Activated CD8-positive, alpha-beta T cell treated with anti-CD3 and anti-CD28 coated beads for 36 hours (primary cell): Measurements from ENCODE around the gene PLA2G4E. TPM values are rescaled to one million over a fixed set of nuclear protein-coding genes. Genes with fewer than 3 reads are reported as not detected.

Source experiments
- ATAC-seq: fragments of 200-7000 bp; cut with Tn5 transposase; one replicate; pipeline ENCODE4 v1.10.0; 2021; ENCODE audit warnings: mild to moderate bottlenecking, moderate library complexity
- CTCF ChIA-PET: fragments of 350-600 bp; sonication (Branson Sonifier 250); formaldehyde crosslinking; loops from one replicate; lab custom pipeline; 2021; ENCODE audit warnings: antibody characterized with exemption; lab: Charles Lee
- POLR2A ChIA-PET: fragments of 350-600 bp; sonication (Branson Sonifier 250); formaldehyde crosslinking; loops from one replicate; lab custom pipeline; 2021; ENCODE audit warnings: antibody characterized with exemption; lab: Charles Lee
- DNase-seq: peaks from one replicate; pipeline ENCODE4 v3.0.0-alpha.2; 2020
- H3K27ac Mint-ChIP-seq: one replicate; pipeline ENCODE4 v1.8.0; 2021; ENCODE audit warnings: mild to moderate bottlenecking, mixed read lengths
- H3K27me3 Mint-ChIP-seq: one replicate; pipeline ENCODE4 v1.8.0; 2021; ENCODE audit warnings: mixed read lengths
- H3K36me3 Mint-ChIP-seq: one replicate; pipeline ENCODE4 v1.8.0; 2021; ENCODE audit warnings: low read depth, mixed read lengths
- H3K4me1 Mint-ChIP-seq: one replicate; pipeline ENCODE4 v1.8.0; 2021; ENCODE audit warnings: low read depth, mixed read lengths
- H3K4me3 Mint-ChIP-seq: one replicate; pipeline ENCODE4 v1.8.0; 2021; ENCODE audit warnings: mild to moderate bottlenecking, moderate library complexity, mixed read lengths
- H3K9me3 Mint-ChIP-seq: one replicate; pipeline ENCODE4 v1.8.0; 2021; ENCODE audit warnings: mixed read lengths
- intact Hi-C: fragments of 100-400 bp; cut with micrococcal nuclease; formaldehyde crosslinking; loops from one replicate; pipeline ENCODE4 v1.10.0; 2022
- total RNA-seq, 2 experiments: library from RNA; stranded (reverse); gene quantifications; one replicate each; pipeline ENCODE4 v1.2.3, GENCODE V29; 2021
- TF ChIP-seq, protein P1 (sequence below): fragments of 200-600 bp; IDR thresholded peaks from one replicate; pipeline ENCODE4 v1.8.0; 2022; ENCODE audit warnings: antibody characterized with exemption, mild to moderate bottlenecking

The PLA2G4E gene
- total RNA-seq, 2 experiments from 2014 or later = not detected

GRCh38 chr15:42036966-42037365 is 16.1 kb upstream of the PLA2G4E start:
- H3K4me3 Mint-ChIP-seq = no peak overlapping the region
- ATAC-seq (no peak), DNase-seq (no peak)
- H3K27ac Mint-ChIP-seq = no peak overlapping the region
- intact Hi-C loops = no loop called here
- TF ChIP-seq, protein P1, sequence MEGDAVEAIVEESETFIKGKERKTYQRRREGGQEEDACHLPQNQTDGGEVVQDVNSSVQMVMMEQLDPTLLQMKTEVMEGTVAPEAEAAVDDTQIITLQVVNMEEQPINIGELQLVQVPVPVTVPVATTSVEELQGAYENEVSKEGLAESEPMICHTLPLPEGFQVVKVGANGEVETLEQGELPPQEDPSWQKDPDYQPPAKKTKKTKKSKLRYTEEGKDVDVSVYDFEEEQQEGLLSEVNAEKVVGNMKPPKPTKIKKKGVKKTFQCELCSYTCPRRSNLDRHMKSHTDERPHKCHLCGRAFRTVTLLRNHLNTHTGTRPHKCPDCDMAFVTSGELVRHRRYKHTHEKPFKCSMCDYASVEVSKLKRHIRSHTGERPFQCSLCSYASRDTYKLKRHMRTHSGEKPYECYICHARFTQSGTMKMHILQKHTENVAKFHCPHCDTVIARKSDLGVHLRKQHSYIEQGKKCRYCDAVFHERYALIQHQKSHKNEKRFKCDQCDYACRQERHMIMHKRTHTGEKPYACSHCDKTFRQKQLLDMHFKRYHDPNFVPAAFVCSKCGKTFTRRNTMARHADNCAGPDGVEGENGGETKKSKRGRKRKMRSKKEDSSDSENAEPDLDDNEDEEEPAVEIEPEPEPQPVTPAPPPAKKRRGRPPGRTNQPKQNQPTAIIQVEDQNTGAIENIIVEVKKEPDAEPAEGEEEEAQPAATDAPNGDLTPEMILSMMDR = no peak
- peaks cover 2% of the 10 kb centered on the region for H3K9me3 Mint-ChIP-seq
- H3K36me3 Mint-ChIP-seq = no peaks in the 10 kb centered on the region
- POLR2A ChIA-PET = no interaction called here
- CTCF ChIA-PET = interaction anchor here (1.3 kb wide), 1 partner anchor 47 kb away, joined by 4 read pairs; no protein-coding TSS in a partner anchor
- H3K27me3 Mint-ChIP-seq = no peaks in the 10 kb centered on the region
- H3K4me1 Mint-ChIP-seq = peaks cover 10% of the 10 kb centered on the region

DNA sequence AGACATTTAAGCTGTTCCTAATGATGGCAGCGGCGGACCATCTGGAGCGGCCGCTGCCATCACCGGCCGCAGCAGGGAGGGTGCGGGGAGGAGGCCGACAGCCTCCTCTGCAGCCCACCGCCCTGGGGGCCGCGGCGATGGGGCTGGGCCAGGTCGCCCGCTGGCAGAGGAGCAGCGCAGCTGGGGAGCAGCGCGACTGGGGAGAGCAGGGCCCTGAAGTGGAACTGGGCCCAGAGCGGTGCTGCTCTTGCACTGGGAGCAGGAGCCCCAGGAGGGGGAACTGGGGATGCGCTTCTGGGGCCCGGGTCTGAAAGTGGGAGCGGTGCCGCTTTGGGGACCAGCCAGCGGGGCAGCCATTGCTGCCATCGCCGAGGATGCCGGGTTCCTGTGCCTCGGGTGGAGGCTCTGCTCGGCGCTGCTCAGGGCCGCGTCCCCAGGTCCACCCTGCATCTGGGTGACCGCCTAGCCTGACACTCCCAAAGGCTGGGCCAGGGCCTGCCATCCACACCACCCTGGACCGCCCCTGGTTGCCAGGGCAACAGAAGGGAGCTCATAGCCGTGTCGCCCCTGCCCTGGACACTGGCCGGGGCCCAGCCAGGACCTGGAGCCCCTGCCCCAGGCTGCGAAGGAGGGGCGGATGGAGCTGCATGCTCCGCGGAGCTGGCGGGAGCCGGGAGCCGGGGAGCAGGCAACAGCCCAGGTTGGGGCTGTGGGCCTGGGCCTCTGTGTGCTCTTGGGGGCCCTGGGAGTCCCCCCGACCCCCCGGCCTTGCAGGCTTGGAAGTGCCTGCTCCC is 15.5 kb upstream of the PLA2G4E start:
- H3K27ac Mint-ChIP-seq = no peak overlapping the region
- H3K9me3 Mint-ChIP-seq = peaks cover 5% of the 10 kb centered on the region
- H3K4me3 Mint-ChIP-seq = no peak overlapping the region
- intact Hi-C loops = no loop called here
- ATAC-seq (no peak), DNase-seq (no peak)
- peaks cover 10% of the 10 kb centered on the region for H3K4me1 Mint-ChIP-seq
- CTCF ChIA-PET = no interaction called here
- H3K27me3 Mint-ChIP-seq = no peaks in the 10 kb centered on the region
- no peaks in the 10 kb centered on the region for H3K36me3 Mint-ChIP-seq
- POLR2A ChIA-PET = no interaction called here
- TF ChIP-seq, protein P1 = no peak

GRCh38 chr15:42035435-42035761 is 14.6 kb upstream of the PLA2G4E start:
- intact Hi-C loops = no loop called here
- H3K27ac Mint-ChIP-seq = peak overlapping the region; percentile 72
- DNase-seq (peak; percentile 35), ATAC-seq (peak; percentile 34)
- no peaks in the 10 kb centered on the region for H3K36me3 Mint-ChIP-seq
- ChIA-PET CTCF (no interaction called here), POLR2A (no interaction called here)
- peaks cover 10% of the 10 kb centered on the region for H3K4me1 Mint-ChIP-seq
- TF ChIP-seq, protein P1 = no peak
- no peaks in the 10 kb centered on the region for H3K27me3 Mint-ChIP-seq
- no peak overlapping the region for H3K4me3 Mint-ChIP-seq
- H3K9me3 Mint-ChIP-seq = peaks cover 5% of the 10 kb centered on the region

- Mint-ChIP-seq H3K36me3 (no peaks in the 10 kb centered on the region), H3K27ac (peak overlapping the region; percentile 72), H3K4me3 (no peak overlapping the region), H3K9me3 (peaks cover 5% of the 10 kb centered on the region), H3K27me3 (no peaks in the 10 kb centered on the region), H3K4me1 (peaks cover 10% of the 10 kb centered on the region)
- ChIA-PET CTCF (no interaction called here), POLR2A (no interaction called here)
- DNase-seq (no peak), ATAC-seq (no peak)
- TF ChIP-seq, protein P1 = no peak
- intact Hi-C loops = no loop called here
Observed at GRCh38 chr15:42034628-42035434, 14.0 kb upstream of the PLA2G4E start.
